ENCODE data around the gene CLIC4.

The CLIC4 gene

DNA sequence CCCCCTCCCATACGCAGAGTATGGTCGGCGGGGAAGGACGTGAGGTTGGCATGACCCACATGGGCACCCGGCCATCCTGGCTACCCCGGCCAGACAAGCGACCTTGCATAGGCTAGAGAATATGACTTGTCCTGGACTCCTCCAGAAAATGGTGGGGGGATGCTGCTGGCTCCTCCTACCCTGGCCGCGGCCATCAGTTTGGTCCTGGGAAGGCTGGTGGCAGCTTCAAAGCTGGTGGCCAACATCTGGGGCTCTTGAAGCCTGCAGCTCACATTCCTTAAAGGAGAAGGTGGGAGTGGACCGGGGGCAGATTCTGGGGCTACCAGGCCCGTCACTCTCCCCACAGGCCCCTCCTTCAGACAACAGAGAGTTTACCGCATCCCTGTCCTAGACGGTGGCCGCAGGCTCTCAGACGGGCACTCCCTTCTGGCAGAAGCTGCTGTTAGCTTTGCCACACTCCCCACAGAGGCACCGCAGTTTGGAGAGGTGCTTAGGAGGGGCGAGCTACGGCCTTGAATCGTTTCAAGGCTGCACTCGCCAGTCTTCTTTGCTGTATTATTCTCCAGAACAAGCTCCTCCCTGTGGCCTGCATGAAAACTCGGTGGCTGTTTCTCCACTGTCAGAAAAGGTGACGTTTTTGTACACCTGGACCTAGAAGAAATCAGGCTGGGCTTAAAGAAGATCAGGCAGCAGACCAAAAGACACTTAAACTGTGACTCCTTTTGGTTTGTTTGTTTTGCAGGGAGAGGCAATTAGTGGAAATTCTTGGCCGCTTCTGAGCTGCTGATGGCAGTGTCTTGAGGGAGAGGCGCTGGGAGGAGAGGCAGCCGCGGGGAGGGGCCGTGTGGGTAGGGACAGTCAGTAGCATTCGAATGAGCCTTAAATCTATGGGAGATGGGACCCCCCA lies 116.8 kb downstream of the CLIC4 start:
- H2AFZ ChIP-seq (ENCODE audit: low read length), result no peak overlapping the region
- no peak overlapping the region for H3K9ac ChIP-seq (ENCODE audit: low read depth, low read length, poor library complexity, severe bottlenecking)
- no peaks in the 10 kb centered on the region for H3K36me3 ChIP-seq (ENCODE audit: insufficient read depth, low read length)
- H3F3A ChIP-seq (ENCODE audit: low read depth), result no peaks in the 10 kb centered on the region
- no peaks in the 10 kb centered on the region for H3K4me1 ChIP-seq (ENCODE audit: insufficient read depth, low read length, poor library complexity, severe bottlenecking)
- TF ChIP-seq, protein P1, sequence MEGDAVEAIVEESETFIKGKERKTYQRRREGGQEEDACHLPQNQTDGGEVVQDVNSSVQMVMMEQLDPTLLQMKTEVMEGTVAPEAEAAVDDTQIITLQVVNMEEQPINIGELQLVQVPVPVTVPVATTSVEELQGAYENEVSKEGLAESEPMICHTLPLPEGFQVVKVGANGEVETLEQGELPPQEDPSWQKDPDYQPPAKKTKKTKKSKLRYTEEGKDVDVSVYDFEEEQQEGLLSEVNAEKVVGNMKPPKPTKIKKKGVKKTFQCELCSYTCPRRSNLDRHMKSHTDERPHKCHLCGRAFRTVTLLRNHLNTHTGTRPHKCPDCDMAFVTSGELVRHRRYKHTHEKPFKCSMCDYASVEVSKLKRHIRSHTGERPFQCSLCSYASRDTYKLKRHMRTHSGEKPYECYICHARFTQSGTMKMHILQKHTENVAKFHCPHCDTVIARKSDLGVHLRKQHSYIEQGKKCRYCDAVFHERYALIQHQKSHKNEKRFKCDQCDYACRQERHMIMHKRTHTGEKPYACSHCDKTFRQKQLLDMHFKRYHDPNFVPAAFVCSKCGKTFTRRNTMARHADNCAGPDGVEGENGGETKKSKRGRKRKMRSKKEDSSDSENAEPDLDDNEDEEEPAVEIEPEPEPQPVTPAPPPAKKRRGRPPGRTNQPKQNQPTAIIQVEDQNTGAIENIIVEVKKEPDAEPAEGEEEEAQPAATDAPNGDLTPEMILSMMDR (conservative IDR thresholded peaks at IDR 0.05; ENCODE audit: low read length), result no peak
- TF ChIP-seq EZH2phosphoT487 (IDR thresholded peaks at IDR 0.05; ENCODE audit: borderline replicate concordance), result no peak
- no peaks in the 10 kb centered on the region for H4K20me1 ChIP-seq (ENCODE audit: insufficient read depth, low read length, poor library complexity, severe bottlenecking)
- no peaks in the 10 kb centered on the region for H3K79me2 ChIP-seq (ENCODE audit: insufficient read depth, low read length)
- H3K27me3 ChIP-seq (ENCODE audit: insufficient read depth, low read length, poor library complexity, severe bottlenecking), result no peaks in the 10 kb centered on the region
- H3K9me3 ChIP-seq (ENCODE audit: insufficient read depth, low read depth, low read length), result no peaks in the 10 kb centered on the region
- H3K9me2 ChIP-seq (replicated peaks; ENCODE audit: low read depth, low read length), result no peaks in the 10 kb centered on the region
- no peak overlapping the region for H3K4me3 ChIP-seq (ENCODE audit: low read length, poor library complexity, severe bottlenecking)
- no peak overlapping the region for H3K4me2 ChIP-seq (ENCODE audit: low read depth, low read length, poor library complexity, severe bottlenecking)

DNA sequence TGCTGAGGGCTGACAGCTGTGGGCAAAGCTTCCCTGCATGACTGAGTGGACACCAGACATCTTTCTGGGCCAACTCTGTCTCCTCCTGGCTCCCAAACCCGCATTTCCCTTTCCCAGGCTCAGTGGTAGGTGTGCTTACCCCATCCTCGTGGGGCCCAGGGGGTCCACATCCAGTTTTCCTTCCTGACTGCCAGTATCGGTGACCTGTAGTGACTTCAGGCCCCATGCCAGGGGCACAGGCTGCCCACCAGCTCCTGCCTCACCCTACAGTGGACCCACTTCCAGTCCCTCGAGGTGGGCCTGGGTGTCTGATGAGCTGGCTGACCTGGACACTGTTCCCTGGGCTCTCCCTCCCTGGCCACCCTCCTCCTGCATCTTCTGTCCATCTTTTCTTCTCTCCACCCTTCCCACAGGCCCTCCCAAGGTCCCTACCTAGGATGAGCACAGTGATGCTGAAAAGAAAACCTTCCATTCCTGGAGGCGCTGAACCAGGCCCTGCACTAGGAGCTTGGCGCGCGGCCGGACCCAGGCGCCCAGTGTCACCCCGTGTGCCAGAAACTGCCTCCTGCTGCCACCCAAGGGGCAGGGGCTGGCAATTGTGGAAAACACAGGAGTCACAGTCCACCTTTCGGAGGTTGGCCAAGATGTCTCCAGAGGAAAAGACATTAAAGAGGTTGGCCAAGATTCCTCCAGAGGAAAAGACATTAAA lies 117.7 kb downstream of the CLIC4 start:
- no peaks in the 10 kb centered on the region for H3K79me2 ChIP-seq (ENCODE audit: insufficient read depth, low read length)
- no peaks in the 10 kb centered on the region for H3K4me1 ChIP-seq (ENCODE audit: insufficient read depth, low read length, poor library complexity, severe bottlenecking)
- no peaks in the 10 kb centered on the region for H3K9me3 ChIP-seq (ENCODE audit: insufficient read depth, low read depth, low read length)
- TF ChIP-seq EZH2phosphoT487 (IDR thresholded peaks at IDR 0.05; ENCODE audit: borderline replicate concordance), result no peak
- TF ChIP-seq, protein P1 (conservative IDR thresholded peaks at IDR 0.05; ENCODE audit: low read length), result no peak
- H3K4me2 ChIP-seq (ENCODE audit: low read depth, low read length, poor library complexity, severe bottlenecking), result no peak overlapping the region
- no peaks in the 10 kb centered on the region for H3K36me3 ChIP-seq (ENCODE audit: insufficient read depth, low read length)
- no peaks in the 10 kb centered on the region for H3F3A ChIP-seq (ENCODE audit: low read depth)
- no peak overlapping the region for H3K9ac ChIP-seq (ENCODE audit: low read depth, low read length, poor library complexity, severe bottlenecking)
- H3K9me2 ChIP-seq (replicated peaks; ENCODE audit: low read depth, low read length), result no peaks in the 10 kb centered on the region
- no peaks in the 10 kb centered on the region for H4K20me1 ChIP-seq (ENCODE audit: insufficient read depth, low read length, poor library complexity, severe bottlenecking)
- no peak overlapping the region for H2AFZ ChIP-seq (ENCODE audit: low read length)
- no peaks in the 10 kb centered on the region for H3K27me3 ChIP-seq (ENCODE audit: insufficient read depth, low read length, poor library complexity, severe bottlenecking)
- no peak overlapping the region for H3K4me3 ChIP-seq (ENCODE audit: low read length, poor library complexity, severe bottlenecking)

GRCh38 chr1:24864370-24864777 lies 119.1 kb downstream of the CLIC4 start:
- no peak overlapping the region for H3K4me2 ChIP-seq (ENCODE audit: low read depth, low read length, poor library complexity, severe bottlenecking)
- H2AFZ ChIP-seq (ENCODE audit: low read length), result no peak overlapping the region
- H3K27me3 ChIP-seq (ENCODE audit: insufficient read depth, low read length, poor library complexity, severe bottlenecking), result no peaks in the 10 kb centered on the region
- no peak overlapping the region for H3K9ac ChIP-seq (ENCODE audit: low read depth, low read length, poor library complexity, severe bottlenecking)
- no peaks in the 10 kb centered on the region for H3F3A ChIP-seq (ENCODE audit: low read depth)
- H4K20me1 ChIP-seq (ENCODE audit: insufficient read depth, low read length, poor library complexity, severe bottlenecking), result no peaks in the 10 kb centered on the region
- H3K36me3 ChIP-seq (ENCODE audit: insufficient read depth, low read length), result no peaks in the 10 kb centered on the region
- H3K4me3 ChIP-seq (ENCODE audit: low read length, poor library complexity, severe bottlenecking), result no peak overlapping the region
- no peaks in the 10 kb centered on the region for H3K9me3 ChIP-seq (ENCODE audit: insufficient read depth, low read depth, low read length)
- no peaks in the 10 kb centered on the region for H3K9me2 ChIP-seq (replicated peaks; ENCODE audit: low read depth, low read length)
- no peaks in the 10 kb centered on the region for H3K79me2 ChIP-seq (ENCODE audit: insufficient read depth, low read length)
- H3K4me1 ChIP-seq (ENCODE audit: insufficient read depth, low read length, poor library complexity, severe bottlenecking), result no peaks in the 10 kb centered on the region
- no peak for TF ChIP-seq EZH2phosphoT487 (IDR thresholded peaks at IDR 0.05; ENCODE audit: borderline replicate concordance)
- TF ChIP-seq, protein P1 (conservative IDR thresholded peaks at IDR 0.05; ENCODE audit: low read length), result no peak
